Activated T-cell treated with anti-CD3 and anti-CD28 coated beads, Interleukin-2, amount 50 U/mL, for 1 hour (primary cell): ENCODE data around the gene COG7.
"Not testable (repeated sequence)": the region's sequence is repeated elsewhere in the genome, so short reads cannot be mapped to it uniquely, and the experiment has no call there.

Experiments used
- DNase-seq: peaks from one replicate; pipeline ENCODE4 v3.0.0-alpha.2; 2020

The COG7 gene

DNA sequence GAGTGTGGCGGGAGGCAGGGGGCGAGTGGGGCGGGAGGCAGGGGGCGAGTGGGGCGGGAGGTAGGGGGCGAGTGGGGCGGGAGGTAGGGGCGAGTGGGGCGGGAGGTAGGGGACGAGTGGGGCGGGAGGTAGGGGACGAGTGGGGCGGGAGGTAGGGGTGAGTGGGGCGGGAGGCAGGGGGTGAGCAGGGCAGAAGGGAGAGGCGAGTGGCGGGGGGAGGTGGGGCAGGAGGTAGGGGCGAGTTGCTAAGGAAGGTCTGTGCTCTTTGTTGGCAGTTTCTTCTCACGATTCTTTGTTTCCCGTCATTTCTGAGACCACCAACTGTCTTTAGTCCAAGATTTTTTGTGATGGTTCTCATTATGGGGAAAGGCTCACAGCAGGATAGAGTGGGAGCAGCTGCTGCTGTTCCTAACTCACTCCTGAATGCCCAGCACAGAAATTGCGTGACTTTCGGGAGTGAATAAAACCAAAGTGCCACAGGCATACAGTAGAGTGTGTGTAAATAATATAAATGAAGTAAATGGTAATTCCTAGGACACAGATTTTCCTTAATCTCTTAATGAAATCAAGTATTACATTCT, 44.7 kb downstream of the COG7 start:
- DNase-seq = no peak

DNA sequence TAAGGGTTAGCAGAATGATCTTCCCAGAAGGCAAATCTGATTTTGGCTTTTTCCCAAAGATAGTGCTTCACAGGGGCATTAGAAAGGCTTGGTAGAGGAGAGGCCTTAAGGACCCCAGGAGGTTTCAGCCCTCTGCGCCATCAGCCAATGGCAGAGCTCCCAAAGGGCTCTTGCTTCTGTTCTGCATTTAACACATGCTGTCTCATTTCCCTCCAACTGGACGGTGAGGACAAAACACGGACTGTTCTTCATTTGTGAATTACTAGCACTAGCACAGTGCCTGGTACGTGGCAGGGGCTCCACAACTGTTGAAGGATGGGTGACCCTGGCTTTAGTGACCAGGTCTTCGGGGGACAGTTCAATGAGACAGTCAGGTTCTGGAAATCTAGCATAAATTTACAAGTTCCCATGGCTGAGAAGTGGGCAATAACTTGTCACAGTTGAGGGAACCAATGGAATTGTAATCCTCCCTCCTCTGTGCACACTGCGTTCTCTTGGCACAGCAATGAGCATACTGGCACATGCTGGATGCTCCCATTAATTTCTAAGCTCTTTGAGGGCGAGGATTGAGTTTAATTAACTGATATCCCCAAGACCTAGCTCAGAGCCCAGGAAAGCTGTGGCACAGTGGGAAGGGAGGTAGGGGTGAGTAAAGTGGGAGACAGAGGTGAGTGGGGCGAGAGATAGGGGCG, 45.4 kb downstream of the COG7 start:
- no peak for DNase-seq

DNA sequence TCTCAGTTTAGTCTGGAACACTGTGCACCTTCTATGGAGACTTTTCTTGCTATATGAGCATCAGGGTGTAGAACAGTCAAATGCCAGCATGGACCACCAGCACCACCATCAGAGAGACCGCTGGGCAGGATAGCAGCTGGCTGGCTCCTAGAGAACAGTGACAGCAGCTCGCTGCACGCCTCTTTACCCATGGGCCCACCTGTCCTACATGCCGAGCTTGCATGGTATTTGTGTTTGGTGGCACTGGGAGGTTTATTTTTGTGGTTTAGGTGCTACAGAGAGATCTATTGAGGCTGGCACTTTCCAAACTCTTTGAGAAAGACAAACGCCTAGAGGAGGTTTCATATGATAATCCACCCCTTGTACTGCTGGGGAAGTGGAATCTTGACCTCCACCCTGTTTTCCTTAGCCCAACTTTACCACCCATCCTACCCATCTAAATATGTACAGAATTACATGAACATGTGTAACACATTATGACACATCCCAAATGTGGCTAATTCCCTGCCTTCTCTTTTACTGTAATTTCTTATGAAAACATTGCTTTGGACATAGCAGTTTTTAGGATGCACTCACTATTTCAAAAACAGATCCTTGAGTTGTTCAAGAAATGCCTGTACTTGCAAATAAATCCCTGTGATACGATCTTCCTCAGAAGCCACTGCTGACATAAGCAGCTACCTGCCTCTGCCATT, 46.3 kb downstream of the COG7 start:
- DNase-seq = no peak

DNA sequence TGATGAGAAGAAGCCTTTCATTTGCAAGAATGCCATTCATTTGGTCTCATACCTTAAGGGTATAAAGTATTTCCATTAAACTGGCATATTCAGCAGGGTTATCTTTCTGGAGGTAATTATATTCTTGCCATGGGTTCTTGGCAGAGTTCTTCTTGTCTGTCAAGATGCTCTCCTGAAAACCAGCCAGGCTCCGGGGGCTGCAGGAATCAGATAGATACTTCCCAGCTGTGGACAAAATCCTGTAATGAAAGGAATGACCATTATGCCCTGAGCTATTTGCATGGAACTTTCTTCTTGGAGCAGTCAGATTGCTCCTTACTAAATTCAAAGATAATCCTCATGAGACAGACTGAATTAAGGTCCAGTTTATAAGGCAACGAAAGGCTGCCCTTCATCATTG, 47.0 kb downstream of the COG7 start:
- no peak for DNase-seq

DNA sequence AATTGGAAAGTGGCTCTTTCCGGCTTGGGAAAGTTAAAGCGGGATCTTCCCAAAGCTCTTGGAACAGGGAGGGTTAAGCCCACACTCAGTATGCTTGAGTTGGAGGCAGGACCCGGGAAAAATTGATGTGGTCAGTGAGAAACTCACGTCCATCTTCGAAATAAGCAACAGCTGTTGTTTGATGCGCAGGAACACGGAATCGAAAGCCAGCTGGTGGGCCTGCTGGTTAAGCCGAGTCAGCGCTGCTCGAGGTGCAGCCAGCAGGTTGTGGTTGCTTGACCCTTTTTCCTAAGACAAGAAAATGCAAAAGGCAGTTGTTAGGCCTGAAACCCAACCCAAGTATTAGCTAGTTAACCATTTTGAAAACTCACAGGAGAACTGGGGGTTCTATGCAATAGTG, 49.4 kb downstream of the COG7 start:
- DNase-seq = no peak

DNA sequence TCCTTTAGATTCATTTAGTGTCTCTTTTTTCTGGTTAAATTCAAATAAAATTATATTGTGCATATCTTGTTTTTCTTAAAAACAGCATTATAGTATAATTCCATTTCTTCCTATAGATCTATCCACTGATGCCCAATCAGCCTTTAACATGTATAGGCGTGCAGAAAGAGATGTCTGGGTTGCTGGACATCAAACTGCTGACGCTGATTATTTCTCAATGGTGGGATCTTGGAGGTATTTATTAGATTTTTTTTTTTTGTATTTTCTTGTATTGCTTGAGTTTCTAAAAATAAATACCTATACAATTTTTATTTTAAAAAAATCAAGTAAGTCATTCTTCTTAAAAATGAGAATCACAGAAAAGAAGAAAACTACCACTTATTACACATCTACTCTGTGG, 50.9 kb downstream of the COG7 start:
- no peak for DNase-seq

DNA sequence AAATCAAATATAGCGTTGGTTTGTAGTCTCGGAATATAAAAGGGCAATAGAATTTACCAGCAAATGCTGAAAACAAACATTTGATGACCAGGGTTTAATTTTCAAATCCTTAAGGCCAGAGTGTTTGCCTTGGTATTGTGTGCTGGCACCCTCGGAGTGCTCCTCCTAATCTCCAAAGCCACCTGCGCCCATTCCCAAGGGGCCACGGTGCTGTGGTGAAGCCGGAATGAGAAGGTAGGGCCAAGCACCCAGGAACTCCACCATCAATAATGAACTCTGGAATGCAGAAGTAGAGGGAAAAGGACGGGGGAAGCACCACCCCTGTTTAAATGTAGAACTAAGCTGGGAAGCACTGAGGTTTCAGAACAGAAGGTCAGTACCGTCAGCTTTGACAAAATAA, 51.9 kb downstream of the COG7 start:
- DNase-seq = no peak

DNA sequence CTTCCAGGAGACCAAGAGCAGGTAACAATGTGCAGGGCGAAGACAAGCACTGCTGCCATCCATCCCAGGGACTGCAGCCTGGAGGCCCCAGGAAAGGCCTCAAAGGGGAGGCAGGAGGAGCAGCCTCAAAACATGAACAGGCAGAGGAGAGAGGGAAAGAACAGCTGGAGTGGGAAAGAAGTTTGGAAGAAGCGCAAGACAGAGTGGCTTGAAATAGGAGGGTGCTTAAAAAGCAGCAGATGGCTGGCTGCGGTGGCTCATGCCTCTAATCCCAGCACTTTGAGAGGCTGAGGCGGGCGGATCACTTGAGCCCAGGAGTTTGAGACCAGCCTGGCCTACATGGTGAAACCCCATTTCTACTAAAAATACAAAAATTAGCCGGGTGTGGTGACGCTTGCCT, 52.5 kb downstream of the COG7 start:
- DNase-seq = not testable (repeated sequence)

DNA sequence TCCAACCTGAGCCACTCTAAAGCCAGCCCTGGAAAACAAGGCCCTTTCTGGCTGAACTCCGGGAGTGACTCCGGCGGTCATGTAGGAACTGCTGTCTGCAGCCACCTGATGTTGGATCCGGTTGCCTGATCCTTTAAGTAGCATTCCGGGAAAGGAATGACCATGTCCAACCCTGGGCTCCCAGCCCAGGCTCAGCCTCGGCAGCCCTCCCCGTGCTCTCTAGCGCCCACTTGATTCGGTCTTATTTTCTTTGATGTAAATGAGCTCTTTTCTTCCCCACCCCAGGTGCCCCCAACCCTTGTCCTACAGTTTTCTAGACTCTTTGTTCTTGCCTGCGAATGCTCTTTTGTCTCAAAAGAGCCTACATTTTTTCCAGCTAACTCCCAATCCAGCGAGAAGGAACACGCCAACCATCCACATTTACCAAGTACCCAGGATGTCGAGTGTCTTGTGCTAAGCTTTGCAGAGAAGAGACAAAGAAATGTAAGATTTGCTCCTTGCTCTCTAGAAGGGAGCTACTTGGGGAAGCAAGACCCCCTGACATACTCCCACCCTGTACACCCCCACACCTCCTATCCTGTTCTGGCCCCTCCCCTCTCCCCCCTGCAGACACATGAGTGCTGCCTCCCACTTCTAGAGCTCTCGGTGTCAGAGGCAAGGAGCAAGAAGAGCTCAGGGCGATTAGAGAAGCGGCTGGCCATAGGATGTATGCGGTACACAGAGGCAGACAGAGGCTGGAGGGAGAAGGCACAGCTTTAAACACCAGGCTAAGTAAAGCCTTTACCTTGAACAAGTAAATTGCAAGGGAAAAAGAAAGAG, 53.8 kb downstream of the COG7 start:
- DNase-seq = no peak

DNA sequence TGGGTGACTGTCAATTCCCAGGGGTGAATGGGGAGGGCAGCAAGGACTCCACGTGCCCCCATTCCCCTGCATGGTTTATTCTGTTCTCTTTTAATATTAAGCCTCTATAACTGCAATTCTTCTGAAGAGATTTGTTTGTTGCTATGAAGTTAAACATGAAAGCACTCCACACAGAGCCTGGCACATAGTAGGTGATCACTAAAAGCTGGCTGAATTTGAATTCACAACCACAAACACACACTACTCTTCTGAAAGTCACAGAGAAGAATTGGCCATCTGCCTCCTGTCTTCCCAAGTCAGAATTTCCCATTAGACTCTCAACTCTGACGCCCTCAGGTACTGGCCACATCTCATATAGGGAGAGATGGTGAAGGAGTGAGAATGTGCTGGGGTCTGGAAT, 55.5 kb downstream of the COG7 start:
- DNase-seq = no peak

DNA sequence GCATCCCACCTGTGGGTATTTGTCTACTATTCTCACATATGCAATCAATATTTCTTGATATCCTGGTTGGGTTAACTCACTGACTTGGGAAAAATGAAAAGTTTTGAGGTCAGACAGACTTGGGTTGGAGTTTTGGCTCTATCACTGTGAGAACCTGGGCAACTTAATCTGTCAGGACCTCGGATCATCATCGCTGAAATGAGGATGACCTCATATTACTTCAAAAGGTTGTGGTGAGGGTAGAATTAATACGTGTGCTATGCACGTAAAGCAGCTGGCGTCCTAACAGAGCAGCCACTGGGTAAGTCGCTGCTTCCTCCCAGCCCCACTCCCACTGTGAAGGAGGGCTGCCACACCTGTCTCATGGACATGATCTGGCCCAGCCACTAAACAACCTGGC, 57.3 kb downstream of the COG7 start:
- no peak for DNase-seq

DNA sequence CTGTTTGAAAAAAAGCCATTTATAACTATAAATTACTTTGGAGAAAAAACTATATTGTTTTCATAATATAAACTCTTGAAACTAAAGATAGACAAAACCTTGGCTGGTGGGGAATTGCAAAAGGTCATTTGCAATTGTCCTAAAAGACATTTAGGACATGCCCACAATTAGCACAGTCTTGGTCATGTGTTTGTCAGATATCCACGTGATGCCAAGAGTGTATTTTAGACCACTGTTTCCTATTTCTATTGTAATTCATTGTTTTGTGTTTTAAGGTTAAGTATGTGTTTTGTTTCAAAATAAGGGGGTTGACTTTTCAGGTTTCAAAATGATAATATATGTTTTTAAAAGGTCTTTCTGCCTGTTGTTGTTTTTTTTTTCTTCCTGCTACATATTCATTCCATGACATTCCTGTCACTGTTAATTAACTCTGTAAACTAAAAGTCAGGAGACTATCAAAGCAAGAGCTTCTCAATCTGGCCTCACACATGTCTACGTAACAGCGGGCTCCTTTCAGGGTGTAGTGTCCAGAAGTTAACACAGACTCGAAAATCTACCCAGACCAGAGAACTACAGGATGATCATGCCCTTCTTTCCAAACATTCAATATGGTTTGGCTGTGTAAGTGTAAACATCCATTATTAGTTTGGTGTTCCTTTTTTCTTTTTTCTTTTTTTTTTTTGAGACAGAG, 58.7 kb downstream of the COG7 start:
- DNase-seq = no peak

DNA sequence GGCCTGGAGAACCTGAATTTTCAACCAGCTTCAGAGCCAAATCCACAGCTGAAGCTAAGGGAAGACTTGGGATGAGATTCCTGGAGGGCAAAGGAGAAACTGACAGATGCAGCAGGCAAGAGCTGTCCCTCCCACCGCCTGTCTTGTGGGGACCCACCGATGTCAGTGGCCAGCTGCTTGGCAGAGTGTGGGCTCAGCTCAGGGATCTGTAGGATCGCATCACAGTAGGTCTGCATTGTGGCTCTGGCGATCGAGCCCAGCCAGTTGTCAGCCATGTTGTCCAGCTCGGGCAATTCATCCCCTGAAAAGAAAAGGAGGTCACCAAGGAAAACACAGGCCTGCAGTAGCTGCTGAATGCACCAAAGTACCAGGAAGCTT, 60.8 kb downstream of the COG7 start:
- no peak for DNase-seq

DNA sequence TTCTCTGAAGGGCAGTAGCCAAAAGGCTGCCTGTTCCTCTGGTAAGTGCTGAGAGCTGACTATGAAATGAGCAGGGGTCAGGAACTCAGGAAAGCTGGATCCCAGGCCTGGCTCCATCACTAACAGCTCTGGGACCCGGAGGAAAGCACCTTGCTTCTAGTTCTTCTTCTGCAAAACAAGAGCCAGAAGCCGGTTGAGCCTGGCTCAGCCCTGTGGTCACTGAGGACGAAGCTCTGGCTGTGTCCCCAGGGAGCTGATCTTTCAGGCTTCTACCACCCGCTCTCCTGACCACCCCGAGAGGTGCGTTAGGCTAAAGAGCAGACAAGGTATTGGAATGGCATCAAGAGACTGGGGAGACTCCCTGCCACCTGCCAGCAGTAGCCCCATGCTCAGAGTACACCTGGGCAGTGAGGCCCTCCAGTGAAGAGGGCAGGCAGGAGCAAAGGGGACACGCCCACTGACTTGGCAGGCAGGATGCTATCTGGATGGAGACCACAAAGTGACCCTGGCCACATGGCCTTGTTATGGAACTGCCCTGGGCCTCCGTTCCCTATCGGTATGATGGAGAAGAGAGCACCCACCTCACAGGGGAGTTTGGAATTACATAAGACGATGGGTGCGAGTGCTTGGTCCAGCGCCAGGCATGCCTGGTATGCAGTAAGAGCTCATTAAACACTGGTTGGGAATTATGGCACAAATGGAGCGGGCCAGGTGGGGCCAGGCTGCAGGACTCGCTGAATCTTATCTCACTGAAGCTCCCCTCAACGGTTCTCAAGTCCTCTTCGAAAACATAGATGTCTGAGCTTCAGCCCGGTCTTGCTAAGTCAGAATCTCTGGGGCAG, 61.4 kb downstream of the COG7 start:
- no peak for DNase-seq

DNA sequence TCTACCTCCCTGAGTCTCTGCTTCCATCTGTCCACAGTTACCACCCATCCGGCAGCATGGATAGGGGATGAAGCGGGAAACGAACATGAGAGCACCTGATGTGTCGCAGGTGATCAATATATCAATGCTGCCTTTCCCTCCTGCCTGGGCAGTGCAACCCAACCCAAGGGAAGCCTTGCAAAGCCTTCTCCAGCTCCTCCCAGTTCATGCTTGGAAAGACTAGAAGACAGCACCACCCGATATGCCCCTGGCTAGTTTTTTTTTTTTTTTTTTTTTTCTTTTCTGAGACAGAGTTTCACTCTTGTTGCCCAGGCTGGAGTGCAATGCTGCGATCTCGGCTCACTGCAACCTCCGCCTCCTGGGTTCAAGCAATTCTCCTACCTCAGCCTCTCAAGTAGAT, 63.1 kb downstream of the COG7 start:
- not testable (repeated sequence) for DNase-seq

DNA sequence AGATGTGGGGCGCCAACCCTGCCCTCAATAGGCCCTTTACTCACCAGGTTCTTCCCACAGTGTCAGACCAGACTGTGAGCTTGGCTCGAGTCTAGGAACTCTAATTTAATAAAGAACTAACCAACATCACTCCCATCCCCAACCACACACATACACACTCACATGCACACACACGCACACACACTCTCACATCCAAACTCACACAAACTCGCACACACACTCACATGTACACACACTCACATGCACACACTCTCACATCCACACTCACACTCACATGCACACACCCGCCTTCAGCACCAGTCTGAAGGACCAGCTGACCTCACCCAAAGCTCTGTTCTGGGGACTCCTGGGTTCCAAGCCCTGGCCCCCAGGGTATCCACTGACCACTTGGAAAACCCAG, 63.8 kb downstream of the COG7 start:
- DNase-seq = no peak

DNA sequence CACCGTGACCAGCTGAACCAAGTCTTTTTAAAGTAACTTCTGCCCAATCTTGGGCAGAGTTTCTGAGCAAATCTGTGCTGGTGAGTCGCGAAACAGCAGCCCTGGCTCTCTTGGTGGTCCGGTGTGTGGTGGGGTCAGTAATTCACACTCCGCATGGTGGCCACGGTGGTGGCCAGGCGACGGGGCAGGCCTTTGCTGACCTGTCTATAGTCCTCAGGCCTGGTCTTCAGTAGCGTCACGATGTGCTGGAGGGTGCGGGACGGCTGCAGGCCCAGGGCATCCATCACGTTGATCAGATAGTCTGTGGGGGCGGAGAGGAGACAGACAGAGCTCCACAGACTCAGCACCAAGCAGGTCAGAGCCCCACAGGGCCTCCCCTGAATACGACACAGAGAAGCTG, 64.2 kb downstream of the COG7 start:
- no peak for DNase-seq

DNA sequence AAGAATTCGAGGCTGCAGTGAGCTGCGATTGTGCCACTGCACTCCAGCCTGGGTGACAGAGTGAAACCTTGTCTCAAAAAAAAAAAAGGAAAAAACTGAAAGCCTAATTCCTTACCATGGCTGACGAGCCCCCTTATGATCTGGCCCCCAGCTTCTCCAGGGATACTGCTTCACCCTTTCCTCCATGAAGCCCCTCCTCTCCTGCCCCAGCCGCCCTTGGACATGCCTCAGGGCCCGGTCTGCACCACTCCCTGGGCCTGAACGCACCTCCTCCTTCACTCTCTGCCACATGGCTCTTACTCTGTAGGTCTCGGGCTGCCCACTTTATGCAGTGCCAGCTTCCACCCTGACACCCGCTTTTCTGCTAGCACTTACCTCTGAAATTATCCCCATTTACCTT, 65.3 kb downstream of the COG7 start:
- no peak for DNase-seq

DNA sequence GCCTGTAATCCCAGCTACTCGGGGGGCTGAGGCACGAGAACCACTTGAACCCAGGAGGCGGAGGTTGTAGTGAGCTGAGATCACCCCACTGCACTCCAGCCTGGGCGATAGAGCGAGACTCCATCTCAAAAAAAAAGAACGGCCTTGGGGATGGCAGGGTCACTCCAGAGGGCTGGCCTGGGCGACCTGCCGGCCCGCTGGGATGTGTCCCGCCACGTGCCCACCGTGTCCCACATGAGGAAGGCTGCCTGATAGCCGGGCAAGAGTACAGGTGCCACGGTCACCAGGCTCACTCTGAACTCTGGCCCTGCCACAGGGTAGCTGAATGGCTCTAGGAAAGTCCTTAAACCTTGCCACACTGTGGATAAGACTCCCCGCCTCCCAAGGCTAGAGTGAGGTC, 67.5 kb downstream of the COG7 start:
- no peak for DNase-seq

DNA sequence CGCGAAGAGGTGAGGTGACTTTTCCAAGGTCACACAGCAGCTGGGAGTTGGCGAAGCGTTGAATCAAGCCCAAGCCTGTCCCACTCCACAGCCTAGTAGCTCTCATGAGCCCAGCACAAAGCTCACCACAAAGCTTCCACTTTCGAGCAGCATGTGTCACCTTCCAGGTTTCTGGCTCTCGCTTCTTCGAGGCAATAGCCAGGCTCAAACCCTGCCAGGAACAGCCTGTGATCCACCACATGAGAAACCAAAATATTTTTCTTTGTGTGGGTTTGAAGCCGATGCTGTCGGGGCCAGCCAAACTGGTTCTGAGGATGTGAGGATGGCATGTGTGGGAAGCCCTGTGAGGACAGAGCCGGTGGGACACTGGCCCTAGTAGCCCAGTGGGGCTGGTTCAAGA, 68.1 kb downstream of the COG7 start:
- DNase-seq = no peak

DNA sequence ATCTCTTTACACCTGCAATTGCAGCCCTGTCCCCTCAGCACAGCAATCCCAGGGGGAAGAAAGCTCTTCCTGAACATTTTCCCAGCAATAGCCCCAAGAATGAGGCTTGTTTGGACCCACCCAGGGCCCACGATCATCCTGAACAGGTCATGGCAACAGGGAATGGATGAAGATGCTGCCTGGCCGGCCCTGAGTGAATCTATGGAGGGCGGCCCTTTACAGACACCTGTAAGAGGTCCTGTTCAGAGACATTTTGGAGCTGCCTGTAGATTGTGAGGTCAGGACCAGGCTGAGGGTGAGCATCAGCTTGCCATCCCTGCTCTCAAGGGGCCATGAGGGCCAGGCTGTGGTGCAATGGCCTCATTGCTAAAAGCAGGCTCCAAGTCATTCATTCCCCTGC, 69.1 kb downstream of the COG7 start:
- no peak for DNase-seq

DNA sequence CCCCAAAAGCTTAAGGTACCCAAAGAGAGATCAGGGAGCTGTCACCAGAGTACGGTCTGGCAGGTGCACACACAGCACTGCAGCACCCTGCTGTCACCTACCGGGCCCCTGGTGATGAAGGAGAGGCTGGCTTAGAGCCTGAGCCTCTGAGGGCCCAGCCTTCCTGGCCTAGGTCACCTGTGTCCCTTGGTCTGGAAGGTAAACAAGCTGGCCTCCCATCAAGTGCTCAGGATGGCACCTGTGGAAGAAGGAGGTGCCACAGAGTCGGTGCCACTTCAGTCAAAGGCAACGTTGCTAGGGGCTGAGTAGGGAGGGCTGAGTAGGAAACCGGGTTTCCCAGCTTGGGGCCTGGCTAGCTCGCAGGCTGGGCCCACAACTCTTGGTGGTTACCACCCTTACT, 70.7 kb downstream of the COG7 start:
- no peak for DNase-seq
